Measurements from ENCODE around the gene UNC93A. TPM values are rescaled to one million over a fixed set of nuclear protein-coding genes. Genes with fewer than 3 reads are reported as not detected.
"Not testable (repeated sequence)": the region's sequence is repeated elsewhere in the genome, so short reads cannot be mapped to it uniquely, and the experiment has no call there.

UNC93A gene
- total RNA-seq, 3 donors from 2014 or later = not detected

DNA sequence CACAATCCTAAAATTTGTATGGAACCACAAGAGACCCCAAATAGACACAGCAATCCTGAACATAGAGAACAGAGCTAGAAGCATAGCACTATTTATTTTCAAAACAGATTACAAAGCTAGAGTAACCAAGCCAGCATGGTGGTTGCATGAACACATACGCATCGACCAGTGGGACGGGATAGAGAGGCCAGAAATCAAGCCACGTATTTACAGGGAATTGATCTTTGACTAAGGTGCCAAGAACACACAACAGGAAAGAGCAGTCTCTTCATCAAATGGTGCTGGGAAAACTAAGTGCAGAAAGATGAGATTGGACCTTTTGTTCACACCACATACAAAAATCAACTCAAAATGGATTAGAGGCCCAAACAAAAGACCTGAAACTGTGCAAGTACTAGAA lies 54.8 kb downstream of the UNC93A start:
- peaks cover 12% of the 10 kb centered on the region for H3K27me3 Mint-ChIP-seq (ENCODE audit: low read depth)
- no peaks in the 10 kb centered on the region for H3K36me3 Mint-ChIP-seq (ENCODE audit: insufficient read depth)
- H3K4me3 Mint-ChIP-seq = no peak overlapping the region
- DNase-seq = no peak
- peaks cover 12% of the 10 kb centered on the region for H3K4me1 Mint-ChIP-seq (ENCODE audit: low read depth)
- no peak for ATAC-seq
- no peaks in the 10 kb centered on the region for H3K9me3 Mint-ChIP-seq

DNA sequence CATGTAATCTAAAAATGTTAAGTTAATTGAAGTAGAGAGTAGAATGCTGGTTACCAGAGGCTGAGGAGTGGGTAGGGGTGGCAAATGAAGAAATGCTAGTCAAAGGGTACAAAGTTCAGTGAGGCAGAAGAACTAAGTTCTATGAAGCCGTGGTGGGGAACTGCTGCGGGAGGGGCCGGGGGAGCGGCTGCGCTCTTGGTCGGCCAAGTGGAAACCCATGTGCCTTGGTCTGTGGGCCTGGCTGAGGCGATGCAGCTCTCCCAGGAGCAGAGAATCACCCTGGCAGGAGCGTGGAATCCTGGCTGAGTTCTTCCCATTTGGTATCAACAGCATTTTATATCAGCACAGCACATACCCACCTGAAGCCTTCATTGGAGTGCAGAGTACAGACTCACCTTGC lies 56.1 kb downstream of the UNC93A start:
- Mint-ChIP-seq H3K4me3 (no peak overlapping the region), H3K4me1 (ENCODE audit: low read depth) (peaks cover 22% of the 10 kb centered on the region), H3K9me3 (no peaks in the 10 kb centered on the region), H3K27me3 (ENCODE audit: low read depth) (peaks cover 8% of the 10 kb centered on the region), H3K36me3 (ENCODE audit: insufficient read depth) (no peaks in the 10 kb centered on the region)
- DNase-seq = no peak
- ATAC-seq = no peak

DNA sequence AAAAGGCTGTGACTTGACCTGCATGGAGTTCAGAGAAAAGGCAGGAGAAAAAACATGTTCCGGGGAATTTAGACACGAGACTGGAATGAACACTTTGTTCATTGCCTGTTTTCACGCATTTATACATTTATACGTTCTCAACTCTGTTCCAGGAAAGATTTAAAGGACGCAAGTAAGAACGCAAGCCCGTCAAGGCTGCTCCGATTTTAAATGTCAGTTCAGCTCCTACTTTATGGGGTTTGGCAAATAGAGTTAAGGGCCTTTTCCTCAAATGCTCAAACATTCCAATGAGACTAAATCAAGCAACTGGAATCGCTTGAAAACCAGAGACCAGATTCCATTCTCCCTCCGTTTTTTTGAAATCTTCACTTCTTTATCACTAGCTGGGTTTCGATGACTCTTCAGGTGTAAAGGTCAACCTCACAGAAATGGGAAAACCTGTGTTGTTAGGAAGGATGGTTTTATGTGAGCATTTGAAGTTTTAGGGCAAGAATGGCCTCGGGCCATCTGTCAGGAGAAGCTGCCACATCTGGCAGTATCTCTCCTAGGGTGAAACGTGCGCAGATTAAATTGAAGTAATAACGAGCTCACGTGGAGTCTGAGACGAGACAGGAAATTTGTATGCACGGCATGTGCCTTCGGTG lies 58.6 kb downstream of the UNC93A start:
- no peak for DNase-seq
- no peaks in the 10 kb centered on the region for H3K9me3 Mint-ChIP-seq
- peaks cover 22% of the 10 kb centered on the region for H3K4me1 Mint-ChIP-seq (ENCODE audit: low read depth)
- ATAC-seq = no peak
- H3K27me3 Mint-ChIP-seq (ENCODE audit: low read depth) = peaks cover 13% of the 10 kb centered on the region
- H3K4me3 Mint-ChIP-seq = peak overlapping the region; percentile 81
- H3K36me3 Mint-ChIP-seq (ENCODE audit: insufficient read depth) = no peaks in the 10 kb centered on the region

DNA sequence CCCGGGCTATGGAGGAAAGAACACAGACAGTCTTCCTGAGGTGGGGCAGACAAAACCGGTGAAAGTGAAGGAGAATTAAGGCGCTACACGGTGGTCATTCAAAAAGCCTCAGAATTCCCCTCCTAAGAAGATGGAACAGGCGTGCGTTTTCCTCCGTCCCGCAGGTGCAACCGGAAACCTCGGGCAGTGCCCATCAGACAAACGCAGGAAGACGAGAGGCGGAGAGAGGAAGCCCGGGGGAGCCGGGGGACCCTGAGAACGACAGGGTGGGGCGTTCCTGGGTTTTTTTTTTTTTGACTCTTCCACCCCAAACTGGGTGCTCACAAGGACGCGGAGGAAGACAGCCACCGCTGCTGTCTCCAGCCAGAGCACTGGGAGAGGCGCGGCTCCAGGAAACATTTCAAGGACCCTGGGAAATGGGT lies 59.2 kb downstream of the UNC93A start:
- peaks cover 13% of the 10 kb centered on the region for H3K27me3 Mint-ChIP-seq (ENCODE audit: low read depth)
- H3K36me3 Mint-ChIP-seq (ENCODE audit: insufficient read depth) = no peaks in the 10 kb centered on the region
- peaks cover 22% of the 10 kb centered on the region for H3K4me1 Mint-ChIP-seq (ENCODE audit: low read depth)
- DNase-seq = peak; percentile 10
- ATAC-seq = no peak
- peak overlapping the region; percentile 81 for H3K4me3 Mint-ChIP-seq
- no peaks in the 10 kb centered on the region for H3K9me3 Mint-ChIP-seq

DNA sequence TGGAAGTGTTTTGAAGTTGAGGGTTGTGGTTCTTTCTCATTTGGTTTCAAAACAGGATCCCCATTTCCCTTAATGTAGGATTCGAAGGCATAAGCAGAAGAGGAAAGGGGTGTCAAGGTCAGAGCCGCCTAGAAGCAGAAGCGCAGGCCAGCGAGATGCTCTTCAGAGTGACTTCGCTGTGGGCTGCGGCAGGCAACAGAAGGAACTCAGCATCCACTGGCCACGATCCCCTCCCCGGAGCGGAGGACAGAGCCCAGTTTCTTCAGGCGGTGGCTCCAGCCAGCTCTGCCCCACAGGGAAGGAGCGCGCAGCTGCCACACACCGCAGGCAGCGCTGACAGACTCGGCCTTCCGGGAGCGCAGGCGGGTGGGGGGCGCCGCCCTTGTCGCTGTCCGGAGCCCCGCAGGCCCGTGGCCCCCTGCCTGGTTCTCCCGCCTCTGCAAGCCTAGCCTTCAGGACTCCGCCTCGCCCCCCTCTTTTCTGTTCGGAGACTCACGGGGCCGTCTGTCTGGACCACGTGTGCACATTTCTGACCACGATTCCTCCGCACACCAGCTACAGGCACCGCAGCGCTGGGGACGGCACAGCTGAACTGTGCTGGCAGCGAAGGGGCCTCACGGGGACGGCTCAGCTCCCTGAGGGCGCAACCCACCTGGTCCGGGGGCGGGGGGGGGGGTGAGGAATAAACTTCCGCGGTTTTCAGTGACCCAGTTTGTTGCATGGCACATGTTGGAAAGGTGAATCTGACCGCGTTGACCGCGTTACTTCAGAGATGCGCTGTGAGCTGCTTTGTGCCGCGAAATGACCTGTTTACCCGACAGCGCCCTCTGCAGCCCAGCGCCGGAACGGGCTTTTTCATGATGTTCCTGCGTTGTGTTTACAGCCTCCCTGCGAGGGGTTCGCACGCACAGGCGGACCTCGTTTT lies 59.9 kb downstream of the UNC93A start:
- Mint-ChIP-seq H3K4me1 (ENCODE audit: low read depth) (peaks cover 22% of the 10 kb centered on the region), H3K9me3 (no peaks in the 10 kb centered on the region), H3K4me3 (peak overlapping the region; percentile 81), H3K36me3 (ENCODE audit: insufficient read depth) (no peaks in the 10 kb centered on the region), H3K27me3 (ENCODE audit: low read depth) (peaks cover 13% of the 10 kb centered on the region)
- ATAC-seq (peak; percentile 80 to 88), DNase-seq (peak; percentile 76)

DNA sequence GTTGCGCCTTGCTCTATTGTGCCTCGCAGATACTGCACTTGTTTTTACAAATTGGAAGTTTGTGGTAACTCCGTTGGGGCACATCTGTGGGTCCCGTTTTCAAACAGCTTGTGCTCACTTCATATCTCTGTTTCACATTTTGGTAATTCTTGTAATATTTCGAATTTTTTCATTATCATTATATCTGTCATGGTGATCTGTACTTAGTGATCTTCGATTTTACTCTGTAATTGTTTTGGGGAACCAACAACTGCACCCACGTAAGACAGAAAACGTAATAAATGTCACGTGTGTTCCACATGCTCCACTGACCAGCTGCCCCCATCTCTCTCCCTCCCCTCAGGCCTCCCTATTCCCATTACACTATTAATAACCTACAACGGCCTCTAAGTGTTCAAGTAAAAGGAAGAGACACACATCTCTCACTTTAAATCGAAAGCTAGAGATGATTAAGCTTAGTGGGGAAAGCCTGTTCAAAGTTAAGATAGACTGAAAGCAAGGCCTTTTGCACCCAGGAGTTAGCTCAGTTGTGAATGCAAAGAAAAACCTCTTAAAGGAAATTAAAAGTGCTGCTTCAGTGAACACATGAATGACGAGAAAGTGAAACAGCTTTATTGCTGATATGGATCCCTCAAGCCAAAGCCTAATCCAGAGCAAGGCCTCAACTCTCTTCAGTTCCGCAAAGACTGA lies 60.7 kb downstream of the UNC93A start:
- H3K27me3 Mint-ChIP-seq (ENCODE audit: low read depth) = peaks cover 13% of the 10 kb centered on the region
- peaks cover 22% of the 10 kb centered on the region for H3K4me1 Mint-ChIP-seq (ENCODE audit: low read depth)
- no peaks in the 10 kb centered on the region for H3K36me3 Mint-ChIP-seq (ENCODE audit: insufficient read depth)
- peak overlapping the region; percentile 81 for H3K4me3 Mint-ChIP-seq
- DNase-seq (no peak), ATAC-seq (peak; percentile 5 to 29)
- no peaks in the 10 kb centered on the region for H3K9me3 Mint-ChIP-seq

DNA sequence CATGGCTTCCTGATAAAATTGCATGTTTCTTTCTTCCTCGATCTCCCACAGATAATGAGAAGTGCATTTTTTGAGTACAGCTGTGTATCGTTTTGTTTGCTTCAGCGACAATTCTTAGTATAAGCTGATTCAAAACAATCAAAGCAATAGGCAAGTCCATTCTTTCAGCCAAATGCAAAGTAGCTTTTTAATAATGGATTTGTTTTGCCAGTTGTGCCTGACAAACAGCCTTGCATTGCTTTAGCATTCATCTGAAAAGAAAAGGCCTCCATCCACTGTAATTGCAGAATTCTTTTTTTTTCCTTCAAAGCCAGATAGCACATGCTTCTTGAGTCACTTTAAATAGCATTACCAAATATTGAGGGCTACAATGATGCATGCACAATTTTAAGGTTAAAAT lies 65.8 kb downstream of the UNC93A start:
- peaks cover 1% of the 10 kb centered on the region for H3K4me1 Mint-ChIP-seq (ENCODE audit: low read depth)
- H3K9me3 Mint-ChIP-seq = no peaks in the 10 kb centered on the region
- no peak for ATAC-seq
- no peak for DNase-seq
- H3K36me3 Mint-ChIP-seq (ENCODE audit: insufficient read depth) = no peaks in the 10 kb centered on the region
- peaks cover 17% of the 10 kb centered on the region for H3K27me3 Mint-ChIP-seq (ENCODE audit: low read depth)
- no peak overlapping the region for H3K4me3 Mint-ChIP-seq

DNA sequence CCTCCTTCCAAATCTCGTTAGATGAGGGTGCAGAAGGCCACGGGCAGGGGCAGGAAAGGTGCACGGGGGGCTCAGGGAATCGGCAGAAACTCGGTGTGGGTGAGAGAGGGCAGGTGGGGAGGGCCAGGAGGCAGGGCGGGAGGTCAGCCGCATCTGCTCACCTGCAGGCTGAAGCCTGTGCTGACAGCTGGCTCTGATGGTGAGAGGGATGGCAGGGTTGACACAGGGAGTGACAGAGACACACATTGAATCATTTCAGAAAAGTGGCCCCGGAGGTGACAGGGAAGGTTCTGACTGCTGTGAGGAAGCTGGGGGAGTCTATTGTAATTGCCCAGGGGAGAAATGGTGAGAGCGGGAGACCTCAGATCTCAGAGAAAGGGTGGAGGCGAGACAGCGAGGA lies 67.3 kb downstream of the UNC93A start:
- H3K9me3 Mint-ChIP-seq; DNase-seq; H3K4me1 Mint-ChIP-seq (ENCODE audit: low read depth); H3K4me3 Mint-ChIP-seq; H3K36me3 Mint-ChIP-seq (ENCODE audit: insufficient read depth): not testable (repeated sequence)
- peaks cover 16% of the 10 kb centered on the region for H3K27me3 Mint-ChIP-seq (ENCODE audit: low read depth)
- ATAC-seq = peak in 1 of 2 donors; percentile 48

DNA sequence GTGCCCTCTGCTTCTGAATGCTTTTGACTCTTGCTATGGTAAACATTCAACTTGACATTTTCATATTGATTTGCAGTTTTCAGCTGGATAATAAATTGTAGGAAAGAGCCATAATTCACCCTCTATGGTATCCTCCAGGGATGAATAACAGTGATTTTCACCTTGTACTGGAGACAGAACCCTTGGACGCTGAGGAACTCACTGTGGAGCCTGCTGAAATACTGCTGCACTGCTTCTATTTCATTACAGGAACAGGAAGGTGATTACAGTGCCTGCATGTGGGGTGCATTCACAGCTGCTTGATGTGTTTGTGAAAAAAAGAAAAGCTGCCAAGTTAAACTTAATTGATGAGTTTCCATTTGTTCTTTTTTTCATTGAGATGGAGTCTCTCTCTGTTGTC lies 70.1 kb downstream of the UNC93A start:
- H3K4me3 Mint-ChIP-seq; DNase-seq; H3K36me3 Mint-ChIP-seq (ENCODE audit: insufficient read depth); ATAC-seq; H3K4me1 Mint-ChIP-seq (ENCODE audit: low read depth); H3K9me3 Mint-ChIP-seq: not testable (repeated sequence)
- H3K27me3 Mint-ChIP-seq (ENCODE audit: low read depth) = peaks cover 18% of the 10 kb centered on the region

Other genes with a start within 250 kb of the UNC93A start
- gene CCR6, start 168.2 kb upstream of the UNC93A start, total RNA-seq = 1 to 10 TPM; 1.7 to 8.8 (median 5.1) TPM
- gene GPR31, start 133.3 kb upstream of the UNC93A start, total RNA-seq = not detected
- not detected for gene TTLL2, start 33.8 kb downstream of the UNC93A start, total RNA-seq

Data from activated T-cell treated with anti-CD3 and anti-CD28 coated beads, Interleukin-2, amount 50 U/mL, for 4 hours (primary cell).